ENCODE measurements around the gene NCKAP1. TPM values are rescaled to one million over a fixed set of nuclear protein-coding genes. Genes with fewer than 3 reads are reported as not detected.
A peak's percentile ranks its signal among the peaks of the same experiment; 100 is the strongest.

The NCKAP1 gene
- total RNA-seq, 1 donor: 236 TPM

DNA sequence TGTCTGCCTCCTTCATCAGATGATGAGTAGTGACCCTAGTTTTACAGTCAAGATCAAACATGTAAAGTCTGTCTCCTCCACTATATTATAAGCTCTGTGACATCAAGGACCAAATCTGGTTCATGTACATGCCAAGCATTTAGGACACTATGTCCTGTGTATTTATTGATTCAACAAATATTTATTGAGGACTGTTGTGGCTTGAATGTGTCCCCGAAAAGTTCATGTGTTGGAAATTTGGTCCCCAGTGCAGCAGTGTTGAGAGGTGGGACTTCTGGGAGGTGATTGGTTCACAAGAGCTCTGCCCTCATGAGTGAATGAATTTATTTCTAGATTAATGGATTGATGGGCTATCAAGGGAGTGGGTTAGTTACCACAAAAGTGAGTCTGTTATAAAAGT is 125.2 kb downstream of the NCKAP1 start:
- DNase-seq (ENCODE audit: low read depth): no peak
- H3K4me3 ChIP-seq (ENCODE audit: low read depth, low read length): no peak overlapping the region
- TF ChIP-seq, protein P1, sequence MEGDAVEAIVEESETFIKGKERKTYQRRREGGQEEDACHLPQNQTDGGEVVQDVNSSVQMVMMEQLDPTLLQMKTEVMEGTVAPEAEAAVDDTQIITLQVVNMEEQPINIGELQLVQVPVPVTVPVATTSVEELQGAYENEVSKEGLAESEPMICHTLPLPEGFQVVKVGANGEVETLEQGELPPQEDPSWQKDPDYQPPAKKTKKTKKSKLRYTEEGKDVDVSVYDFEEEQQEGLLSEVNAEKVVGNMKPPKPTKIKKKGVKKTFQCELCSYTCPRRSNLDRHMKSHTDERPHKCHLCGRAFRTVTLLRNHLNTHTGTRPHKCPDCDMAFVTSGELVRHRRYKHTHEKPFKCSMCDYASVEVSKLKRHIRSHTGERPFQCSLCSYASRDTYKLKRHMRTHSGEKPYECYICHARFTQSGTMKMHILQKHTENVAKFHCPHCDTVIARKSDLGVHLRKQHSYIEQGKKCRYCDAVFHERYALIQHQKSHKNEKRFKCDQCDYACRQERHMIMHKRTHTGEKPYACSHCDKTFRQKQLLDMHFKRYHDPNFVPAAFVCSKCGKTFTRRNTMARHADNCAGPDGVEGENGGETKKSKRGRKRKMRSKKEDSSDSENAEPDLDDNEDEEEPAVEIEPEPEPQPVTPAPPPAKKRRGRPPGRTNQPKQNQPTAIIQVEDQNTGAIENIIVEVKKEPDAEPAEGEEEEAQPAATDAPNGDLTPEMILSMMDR (IDR thresholded peaks at IDR 0.05; ENCODE audit: insufficient read depth, low read depth, low read length): no peak

DNA sequence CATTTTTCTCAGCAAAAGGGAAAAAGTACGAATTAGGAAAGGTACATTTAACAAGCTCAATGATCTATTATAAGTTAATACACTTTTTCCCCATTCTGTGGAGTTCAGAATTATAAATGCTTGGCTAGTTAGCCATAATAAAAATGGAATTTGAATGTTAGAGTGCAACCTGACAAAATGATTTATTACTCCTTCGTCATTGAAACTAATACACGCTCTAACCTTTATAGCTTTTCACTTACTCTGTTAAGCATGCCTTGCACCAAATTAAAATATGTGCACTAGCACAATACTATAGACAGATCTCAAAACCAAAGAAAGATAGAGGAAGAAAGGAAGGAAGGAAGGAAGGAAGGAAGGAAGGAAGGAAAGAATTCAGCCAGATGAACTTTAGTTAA is 125.7 kb downstream of the NCKAP1 start:
- peak; percentile 29 for DNase-seq (ENCODE audit: low read depth)
- TF ChIP-seq, protein P1 (IDR thresholded peaks at IDR 0.05; ENCODE audit: insufficient read depth, low read depth, low read length): no peak
- H3K4me3 ChIP-seq (ENCODE audit: low read depth, low read length): no peak overlapping the region

DNA sequence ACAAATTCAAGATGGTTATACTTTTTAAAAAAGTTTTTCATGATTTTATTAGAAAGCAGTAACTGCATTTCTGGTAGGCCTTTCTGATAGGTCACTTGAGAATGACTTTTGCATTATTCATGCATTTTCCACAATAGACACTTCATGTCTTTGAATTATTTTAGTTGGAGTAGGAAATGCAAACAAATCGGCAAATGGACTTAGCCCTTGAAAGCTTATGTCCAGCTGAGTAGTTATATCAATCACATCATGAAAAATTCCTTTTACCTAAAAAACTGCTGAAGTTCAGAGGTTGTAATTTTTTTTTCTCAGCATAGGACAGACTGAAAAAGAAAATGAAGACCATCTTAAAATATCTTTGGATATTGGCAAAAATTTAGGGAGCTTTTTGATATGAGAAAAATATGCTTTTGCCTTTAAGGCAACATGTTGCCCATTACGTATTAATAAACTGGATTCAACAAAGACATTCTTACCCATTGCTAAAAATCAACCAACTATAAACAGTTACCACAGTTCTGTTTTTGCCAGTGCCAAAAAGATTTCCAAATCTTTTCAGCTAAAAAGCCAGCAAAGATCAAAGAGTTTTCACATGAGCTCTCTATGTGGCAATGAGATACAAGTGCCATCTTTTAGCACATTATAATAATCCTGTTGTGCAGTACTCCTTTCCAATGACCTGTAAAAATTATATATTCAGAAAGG is 126.3 kb downstream of the NCKAP1 start:
- TF ChIP-seq, protein P1 (IDR thresholded peaks at IDR 0.05; ENCODE audit: insufficient read depth, low read depth, low read length): no peak
- no peak for DNase-seq (ENCODE audit: low read depth)
- no peak overlapping the region for H3K4me3 ChIP-seq (ENCODE audit: low read depth, low read length)

- TF ChIP-seq, protein P1 (IDR thresholded peaks at IDR 0.05; ENCODE audit: insufficient read depth, low read depth, low read length): no peak
- DNase-seq (ENCODE audit: low read depth): no peak
- no peak overlapping the region for H3K4me3 ChIP-seq (ENCODE audit: low read depth, low read length)
Measured at GRCh38 chr2:182910965-182911364, 127.3 kb downstream of the NCKAP1 start.

GRCh38 chr2:182907081-182907830 is 131.0 kb downstream of the NCKAP1 start:
- TF ChIP-seq, protein P1 (IDR thresholded peaks at IDR 0.05; ENCODE audit: insufficient read depth, low read depth, low read length): no peak

DNA sequence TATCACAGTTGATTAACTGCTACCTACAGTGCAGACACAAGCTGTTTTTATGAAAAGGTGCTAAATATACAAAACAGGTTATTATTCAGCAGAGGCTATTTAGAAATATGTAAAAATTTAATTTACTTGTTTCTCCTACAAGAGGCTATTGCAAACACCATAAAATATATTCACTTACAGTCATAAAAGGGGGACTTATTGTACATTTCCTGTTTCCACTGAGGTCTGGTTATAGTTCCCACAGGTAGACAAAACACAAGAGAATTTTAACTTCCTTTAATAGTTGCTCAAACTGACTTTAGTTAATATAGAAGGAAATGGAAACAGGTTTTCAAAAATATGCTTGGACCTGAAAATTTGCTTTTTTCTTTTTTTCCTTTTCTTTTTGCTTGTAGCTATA is 131.8 kb downstream of the NCKAP1 start:
- no peak for DNase-seq (ENCODE audit: low read depth)
- TF ChIP-seq, protein P1 (IDR thresholded peaks at IDR 0.05; ENCODE audit: insufficient read depth, low read depth, low read length): no peak

More at GRCh38 chr2:182907081-182907830, 131.0 kb downstream of the NCKAP1 start:
- no peak for DNase-seq (ENCODE audit: low read depth)
- no peak overlapping the region for H3K4me3 ChIP-seq (ENCODE audit: low read depth, low read length)

More for the DNA sequence above, 131.8 kb downstream of the NCKAP1 start:
- H3K4me3 ChIP-seq (ENCODE audit: low read depth, low read length): no peak overlapping the region

Data from fibroblast of villous mesenchyme (primary cell).